ENCODE data around the gene KAT14. TPM values are rescaled to one million over a fixed set of nuclear protein-coding genes. Genes with fewer than 3 reads are reported as not detected.
"Not testable (repeated sequence)": the region's sequence is repeated elsewhere in the genome, so short reads cannot be mapped to it uniquely, and the experiment has no call there.

Gene KAT14
- total and polyA plus RNA-seq, 4 donors: 4.7 to 11.8 (median 6.7) TPM

DNA sequence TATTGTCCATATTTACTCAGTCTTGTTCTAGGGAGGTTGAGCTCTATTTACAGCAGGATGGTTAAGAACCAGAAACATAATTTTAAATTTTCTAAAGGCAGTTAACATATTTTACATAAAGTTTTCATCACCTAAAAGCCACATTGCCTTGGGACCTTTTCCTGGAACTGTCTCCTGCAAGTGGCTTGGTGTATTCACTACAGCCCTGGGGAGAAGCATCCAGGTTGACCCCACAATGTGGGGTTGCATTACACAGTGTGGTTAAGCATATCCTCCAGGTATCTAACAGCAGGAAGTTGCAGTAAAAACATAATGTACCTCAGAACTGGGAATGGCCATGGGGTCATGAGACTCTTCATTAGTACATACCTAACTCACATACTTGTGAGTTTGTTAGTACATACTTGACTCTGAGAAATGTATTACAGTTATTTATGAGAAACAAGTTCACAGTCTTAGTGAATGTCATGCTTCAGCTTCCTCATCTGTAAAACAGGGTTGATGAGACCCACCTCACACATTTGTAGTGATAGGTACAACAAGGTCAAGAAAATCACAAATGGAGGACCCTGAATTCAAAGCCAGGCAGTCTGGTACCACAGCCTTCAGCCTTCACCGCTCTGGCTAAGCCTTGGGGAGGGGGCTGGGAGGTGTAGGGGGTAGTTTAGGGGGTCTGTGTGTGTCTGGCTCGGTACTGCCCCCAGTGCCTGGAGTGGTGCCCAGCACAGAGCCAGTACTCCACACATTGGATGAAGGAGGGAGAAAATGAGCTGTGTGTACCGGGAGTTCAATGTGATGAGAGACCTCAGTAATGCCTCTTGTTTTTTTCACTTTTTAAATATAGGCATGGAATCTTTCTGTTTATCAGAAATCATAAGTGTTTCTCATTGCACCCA, 52.9 kb downstream of the KAT14 start:
- Histone ChIP-seq H3K4me1 (ENCODE audit: control insufficient read depth in 1 of 2, insufficient read depth in 2 of 2, low read length in 2 of 2) (no peaks in the 10 kb centered on the region), H3K9me3 (ENCODE audit: control insufficient read depth, low read length) (no peaks in the 10 kb centered on the region), H3K27ac (ENCODE audit: low read depth in 1 of 2, low read length in 2 of 2) (no peak overlapping the region), H3K27me3 (ENCODE audit: control insufficient read depth in 1 of 2, insufficient read depth in 2 of 2, low read length in 1 of 2) (no peaks in the 10 kb centered on the region), H3K4me3 (ENCODE audit: low read length in 2 of 2) (no peak overlapping the region), H3K36me3 (ENCODE audit: control insufficient read depth in 1 of 2, insufficient read depth in 2 of 2, low read length in 1 of 2) (peaks cover 0 to 9% of the 10 kb centered on the region in 2 donors)
- ATAC-seq (ENCODE audit: low FRiP score) (no peak), DNase-seq (no peak)
- intact Hi-C loops (cut with DNase I): no loop called here
- 75 to 77% methylated on average over 3 of the region's 3 CpGs for WGBS, 2 donors

DNA sequence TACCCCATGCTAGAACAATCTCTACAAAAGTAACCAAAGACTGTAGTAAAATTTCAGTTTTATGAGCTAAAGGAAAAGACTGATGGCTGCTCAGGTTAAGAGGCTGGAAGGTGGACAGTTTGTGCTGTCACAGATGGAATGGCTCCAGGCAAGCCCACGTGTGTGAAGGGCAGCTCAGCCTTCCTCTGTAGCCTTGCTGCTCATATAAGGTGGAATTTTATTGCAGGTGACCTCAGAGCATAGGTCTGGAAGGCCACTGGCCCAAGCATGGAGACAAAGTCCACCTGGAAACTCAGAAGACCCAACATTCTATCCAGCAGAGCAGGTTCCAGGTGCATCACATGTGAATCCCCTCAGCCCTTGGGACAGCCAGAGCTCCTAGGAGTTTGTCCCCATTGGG, 53.6 kb downstream of the KAT14 start:
- H3K9me3 ChIP-seq (ENCODE audit: control insufficient read depth, low read length): no peaks in the 10 kb centered on the region
- ATAC-seq (ENCODE audit: low FRiP score) (no peak), DNase-seq (no peak)
- H3K4me1 ChIP-seq (ENCODE audit: control insufficient read depth in 1 of 2, insufficient read depth in 2 of 2, low read length in 2 of 2): no peaks in the 10 kb centered on the region
- no peaks in the 10 kb centered on the region for H3K27me3 ChIP-seq (ENCODE audit: control insufficient read depth in 1 of 2, insufficient read depth in 2 of 2, low read length in 1 of 2)
- no peak overlapping the region for H3K27ac ChIP-seq (ENCODE audit: low read depth in 1 of 2, low read length in 2 of 2)
- WGBS, 2 donors: 71 to 76% methylated on average over 1 of the region's 1 CpG
- H3K36me3 ChIP-seq (ENCODE audit: control insufficient read depth in 1 of 2, insufficient read depth in 2 of 2, low read length in 1 of 2): peaks cover 0 to 7% of the 10 kb centered on the region in 2 donors
- intact Hi-C loops (cut with DNase I): no loop called here
- H3K4me3 ChIP-seq (ENCODE audit: low read length in 2 of 2): no peak overlapping the region

DNA sequence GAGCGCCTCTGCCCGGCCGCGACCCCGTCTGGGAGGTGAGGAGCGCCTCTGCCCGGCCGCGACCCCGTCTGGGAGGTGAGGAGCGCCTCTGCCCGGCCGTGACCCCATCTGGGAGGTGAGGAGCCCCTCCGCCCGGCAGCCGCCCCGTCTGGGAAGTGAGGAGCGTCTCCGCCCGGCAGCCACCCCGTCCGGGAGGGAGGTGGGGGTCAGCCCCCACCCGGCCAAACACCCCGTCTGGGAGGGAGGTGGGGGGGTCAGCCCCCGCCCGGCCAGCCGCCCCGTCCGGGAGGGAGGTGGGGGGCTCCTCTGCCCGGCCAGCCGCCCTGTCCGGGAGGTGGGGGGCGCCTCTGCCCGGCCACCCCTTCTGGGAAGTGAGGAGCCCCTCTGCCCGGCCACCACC, 56.8 kb downstream of the KAT14 start:
- H3K4me1 ChIP-seq (ENCODE audit: control insufficient read depth in 1 of 2, insufficient read depth in 2 of 2, low read length in 2 of 2); H3K27me3 ChIP-seq (ENCODE audit: control insufficient read depth in 1 of 2, insufficient read depth in 2 of 2, low read length in 1 of 2); intact Hi-C loops (cut with DNase I); H3K9me3 ChIP-seq (ENCODE audit: control insufficient read depth, low read length); H3K4me3 ChIP-seq (ENCODE audit: low read length in 2 of 2); ATAC-seq (ENCODE audit: low FRiP score); DNase-seq; H3K36me3 ChIP-seq (ENCODE audit: control insufficient read depth in 1 of 2, insufficient read depth in 2 of 2, low read length in 1 of 2); H3K27ac ChIP-seq (ENCODE audit: low read depth in 1 of 2, low read length in 2 of 2): not testable (repeated sequence)
- WGBS, 2 donors: 94 to 95% methylated on average over 20 to 35 of the region's 35 CpGs

DNA sequence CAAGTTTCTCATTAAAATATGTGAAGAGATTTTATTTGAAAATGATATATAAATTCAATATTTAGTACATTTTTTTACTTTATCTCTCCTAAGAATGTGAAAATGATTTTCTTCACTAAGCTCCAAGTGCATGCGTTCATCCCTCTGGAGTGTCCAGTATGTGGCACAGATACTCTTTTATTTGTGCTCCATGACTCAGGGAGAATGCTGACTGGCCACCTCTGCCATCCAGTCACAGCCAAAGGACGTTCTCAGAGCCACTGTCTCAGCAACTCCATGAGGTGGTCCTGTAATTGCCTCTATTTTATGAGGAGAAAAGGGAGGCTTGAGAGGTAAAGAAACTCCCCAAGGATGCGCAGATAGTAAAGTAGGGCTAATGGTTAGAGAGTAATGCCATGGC, 58.3 kb downstream of the KAT14 start:
- Histone ChIP-seq H3K27me3 (ENCODE audit: control insufficient read depth in 1 of 2, insufficient read depth in 2 of 2, low read length in 1 of 2) (no peaks in the 10 kb centered on the region), H3K4me3 (ENCODE audit: low read length in 2 of 2) (no peak overlapping the region), H3K27ac (ENCODE audit: low read depth in 1 of 2, low read length in 2 of 2) (no peak overlapping the region), H3K4me1 (ENCODE audit: control insufficient read depth in 1 of 2, insufficient read depth in 2 of 2, low read length in 2 of 2) (no peaks in the 10 kb centered on the region), H3K9me3 (ENCODE audit: control insufficient read depth, low read length) (no peaks in the 10 kb centered on the region), H3K36me3 (ENCODE audit: control insufficient read depth in 1 of 2, insufficient read depth in 2 of 2, low read length in 1 of 2) (peaks cover 0 to 2% of the 10 kb centered on the region in 2 donors)
- intact Hi-C loops (cut with DNase I): no loop called here
- WGBS, 2 donors: 86 to 87% methylated on average over 3 of the region's 3 CpGs
- ATAC-seq (ENCODE audit: low FRiP score) (no peak), DNase-seq (no peak)

DNA sequence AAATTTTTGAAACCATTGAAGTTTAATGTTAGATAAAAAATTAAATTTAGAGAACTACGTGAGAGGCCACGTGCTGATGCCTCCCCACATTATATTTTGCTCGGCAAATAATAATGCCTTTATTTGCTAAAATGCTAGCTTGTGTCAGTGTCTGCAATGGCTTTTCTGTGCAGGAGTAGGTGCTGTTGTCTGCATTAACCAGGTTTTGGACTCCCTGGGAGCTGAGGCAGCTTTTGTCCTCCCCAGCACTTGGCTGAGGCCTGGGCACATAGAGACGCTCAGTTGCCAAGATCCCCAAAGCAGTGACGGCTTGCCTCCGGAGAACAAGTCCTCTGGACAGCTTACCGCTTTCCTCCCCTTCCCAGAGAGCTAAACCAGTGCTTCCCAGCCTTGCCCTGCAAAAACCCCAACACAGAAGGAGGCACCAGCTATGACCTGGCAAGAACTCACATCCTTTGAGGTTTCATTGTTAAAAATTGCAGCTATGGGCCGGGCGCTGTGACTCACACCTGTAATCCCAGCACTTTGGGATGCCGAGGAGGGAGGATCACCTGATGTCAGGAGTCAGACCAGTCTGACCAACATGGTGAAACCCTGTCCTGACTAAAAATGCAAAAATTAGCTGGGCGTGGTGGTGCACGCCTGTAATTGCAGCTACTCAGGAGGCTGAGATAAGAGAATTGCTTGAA, 59.9 kb downstream of the KAT14 start:
- no peaks in the 10 kb centered on the region for H3K27me3 ChIP-seq (ENCODE audit: control insufficient read depth in 1 of 2, insufficient read depth in 2 of 2, low read length in 1 of 2)
- ATAC-seq (ENCODE audit: low FRiP score) (no peak), DNase-seq (no peak)
- H3K4me1 ChIP-seq (ENCODE audit: control insufficient read depth in 1 of 2, insufficient read depth in 2 of 2, low read length in 2 of 2): no peaks in the 10 kb centered on the region
- H3K27ac ChIP-seq (ENCODE audit: low read depth in 1 of 2, low read length in 2 of 2): no peak overlapping the region
- H3K9me3 ChIP-seq (ENCODE audit: control insufficient read depth, low read length): no peaks in the 10 kb centered on the region
- intact Hi-C loops (cut with DNase I): no loop called here
- no peak overlapping the region for H3K4me3 ChIP-seq (ENCODE audit: low read length in 2 of 2)
- no peaks in the 10 kb centered on the region for H3K36me3 ChIP-seq (ENCODE audit: control insufficient read depth in 1 of 2, insufficient read depth in 2 of 2, low read length in 1 of 2)
- 94% methylated on average over 12 of the region's 12 CpGs for WGBS, 2 donors

DNA sequence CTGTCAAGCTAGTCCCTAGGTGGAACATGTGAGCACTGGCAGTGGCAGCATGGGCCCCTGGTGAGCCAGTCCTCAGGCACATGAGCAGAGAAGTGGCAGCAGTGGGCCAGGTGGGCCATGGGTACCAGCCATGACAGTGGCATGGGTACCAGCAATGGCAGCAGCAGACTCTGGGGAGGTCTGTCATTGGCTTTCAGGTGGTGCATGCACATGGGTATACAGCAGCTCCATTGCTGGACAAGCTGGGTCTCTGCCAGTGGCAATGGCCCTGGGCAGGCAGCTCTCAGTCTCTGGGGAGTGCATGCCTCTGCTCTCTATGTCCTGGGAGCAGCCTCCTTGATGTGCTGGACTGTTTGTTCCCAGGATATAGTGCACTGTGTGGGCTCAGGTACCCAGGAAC, 65.3 kb downstream of the KAT14 start:
- H3K36me3 ChIP-seq (ENCODE audit: control insufficient read depth in 1 of 2, insufficient read depth in 2 of 2, low read length in 1 of 2): no peaks in the 10 kb centered on the region
- no peak overlapping the region for H3K27ac ChIP-seq (ENCODE audit: low read depth in 1 of 2, low read length in 2 of 2)
- no peaks in the 10 kb centered on the region for H3K4me1 ChIP-seq (ENCODE audit: control insufficient read depth in 1 of 2, insufficient read depth in 2 of 2, low read length in 2 of 2)
- H3K27me3 ChIP-seq (ENCODE audit: control insufficient read depth in 1 of 2, insufficient read depth in 2 of 2, low read length in 1 of 2): no peaks in the 10 kb centered on the region
- DNase-seq (no peak), ATAC-seq (ENCODE audit: low FRiP score) (no peak)
- no peak overlapping the region for H3K4me3 ChIP-seq (ENCODE audit: low read length in 2 of 2)
- intact Hi-C loops (cut with DNase I): no loop called here
- no peaks in the 10 kb centered on the region for H3K9me3 ChIP-seq (ENCODE audit: control insufficient read depth, low read length)

DNA sequence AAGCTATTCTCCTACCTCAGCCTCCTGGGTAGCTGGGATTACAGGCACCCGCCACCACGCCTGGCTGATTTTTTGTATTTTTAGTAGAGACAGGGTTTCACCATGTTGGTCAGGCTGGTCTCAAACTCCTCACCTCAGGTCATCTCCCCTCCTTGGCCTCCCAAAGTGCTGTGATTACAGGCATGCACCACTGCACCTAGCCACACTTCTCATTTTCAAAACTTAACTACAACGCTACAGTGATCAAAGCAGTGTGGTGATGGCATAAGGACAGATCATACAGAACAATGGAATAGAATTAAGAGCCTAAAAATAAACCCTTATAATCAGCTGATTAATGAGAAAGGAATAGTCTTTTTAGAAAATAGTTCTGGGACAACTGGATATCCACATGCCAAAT, 66.0 kb downstream of the KAT14 start:
- H3K9me3 ChIP-seq (ENCODE audit: control insufficient read depth, low read length); intact Hi-C loops (cut with DNase I); H3K4me1 ChIP-seq (ENCODE audit: control insufficient read depth in 1 of 2, insufficient read depth in 2 of 2, low read length in 2 of 2); H3K27me3 ChIP-seq (ENCODE audit: control insufficient read depth in 1 of 2, insufficient read depth in 2 of 2, low read length in 1 of 2); DNase-seq; H3K36me3 ChIP-seq (ENCODE audit: control insufficient read depth in 1 of 2, insufficient read depth in 2 of 2, low read length in 1 of 2); H3K27ac ChIP-seq (ENCODE audit: low read depth in 1 of 2, low read length in 2 of 2); H3K4me3 ChIP-seq (ENCODE audit: low read length in 2 of 2); ATAC-seq (ENCODE audit: low FRiP score): not testable (repeated sequence)
- WGBS, 2 donors: 81 to 99% methylated on average over 3 of the region's 3 CpGs

DNA sequence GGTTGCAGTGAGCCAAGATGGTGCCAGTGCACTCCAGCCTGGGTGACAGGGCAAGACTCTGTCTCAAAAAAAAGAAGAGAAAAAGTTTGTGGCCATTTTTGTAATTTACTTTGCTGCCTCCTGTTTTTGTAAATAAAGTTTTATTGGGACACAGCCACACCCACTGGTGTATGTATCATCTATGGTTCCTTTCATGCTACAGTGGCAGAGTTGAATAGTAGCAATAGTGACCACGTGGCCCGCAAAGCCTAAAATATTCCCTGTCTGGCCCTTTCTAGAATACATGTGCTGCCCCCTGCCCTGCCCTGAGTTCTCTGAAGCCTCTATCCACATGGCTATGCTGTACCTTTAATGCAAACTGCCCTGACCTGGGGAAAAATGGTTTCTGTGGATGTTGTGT, 75.3 kb downstream of the KAT14 start:
- H3K27ac ChIP-seq (ENCODE audit: low read depth in 1 of 2, low read length in 2 of 2): no peak overlapping the region
- WGBS, 2 donors: 91 to 92% methylated on average over 2 of the region's 2 CpGs
- intact Hi-C loops (cut with DNase I): no loop called here
- H3K36me3 ChIP-seq (ENCODE audit: control insufficient read depth in 1 of 2, insufficient read depth in 2 of 2, low read length in 1 of 2): no peaks in the 10 kb centered on the region
- peaks cover 2% of the 10 kb centered on the region for H3K9me3 ChIP-seq (ENCODE audit: control insufficient read depth, low read length)
- ATAC-seq (ENCODE audit: low FRiP score): no peak
- H3K27me3 ChIP-seq (ENCODE audit: control insufficient read depth in 1 of 2, insufficient read depth in 2 of 2, low read length in 1 of 2): no peaks in the 10 kb centered on the region
- H3K4me3 ChIP-seq (ENCODE audit: low read length in 2 of 2): no peak overlapping the region
- DNase-seq: no peak
- no peaks in the 10 kb centered on the region for H3K4me1 ChIP-seq (ENCODE audit: control insufficient read depth in 1 of 2, insufficient read depth in 2 of 2, low read length in 2 of 2)

DNA sequence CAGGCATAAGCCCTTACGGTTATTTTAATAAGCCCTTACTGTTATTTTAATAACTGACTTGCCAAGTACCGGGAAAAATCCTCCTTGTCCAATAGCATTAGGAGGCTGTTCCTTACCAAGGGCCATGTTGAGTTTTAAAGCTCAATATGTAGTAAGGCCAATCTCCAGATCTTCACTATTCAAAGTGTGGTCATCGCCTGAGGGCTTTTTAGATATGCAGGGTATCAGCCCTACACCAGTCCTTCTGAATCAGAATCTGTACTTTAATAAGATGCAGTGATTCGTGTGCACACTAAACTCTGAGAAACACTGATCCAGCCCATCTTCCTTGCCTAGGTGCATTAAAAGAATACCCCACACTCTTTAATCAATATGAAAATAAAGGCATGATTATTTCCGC, 77.9 kb downstream of the KAT14 start:
- Histone ChIP-seq H3K9me3 (ENCODE audit: control insufficient read depth, low read length) (peaks cover 2% of the 10 kb centered on the region), H3K4me1 (ENCODE audit: control insufficient read depth in 1 of 2, insufficient read depth in 2 of 2, low read length in 2 of 2) (no peaks in the 10 kb centered on the region), H3K27me3 (ENCODE audit: control insufficient read depth in 1 of 2, insufficient read depth in 2 of 2, low read length in 1 of 2) (no peaks in the 10 kb centered on the region), H3K27ac (ENCODE audit: low read depth in 1 of 2, low read length in 2 of 2) (no peak overlapping the region), H3K4me3 (ENCODE audit: low read length in 2 of 2) (no peak overlapping the region), H3K36me3 (ENCODE audit: control insufficient read depth in 1 of 2, insufficient read depth in 2 of 2, low read length in 1 of 2) (no peaks in the 10 kb centered on the region)
- intact Hi-C loops (cut with DNase I): no loop called here
- 81 to 88% methylated on average over 5 of the region's 5 CpGs for WGBS, 2 donors
- DNase-seq (no peak), ATAC-seq (ENCODE audit: low FRiP score) (no peak)

All from aorta (tissue), 5 donors.